HG03280 (cell line): ENCODE measurements around the gene B3GNT2.

Experiments used
- ATAC-seq: cut with Tn5 transposase; IDR thresholded peaks from one replicate; pipeline ENCODE4 v1.9.1; 2021; ENCODE audit warnings: mild to moderate bottlenecking, moderate library complexity; ENCODE audit not compliant: unreplicated experiment

B3GNT2 gene

GRCh38 chr2:62202729-62203128 is 6.8 kb downstream of the B3GNT2 start:
- ATAC-seq: no peak

DNA sequence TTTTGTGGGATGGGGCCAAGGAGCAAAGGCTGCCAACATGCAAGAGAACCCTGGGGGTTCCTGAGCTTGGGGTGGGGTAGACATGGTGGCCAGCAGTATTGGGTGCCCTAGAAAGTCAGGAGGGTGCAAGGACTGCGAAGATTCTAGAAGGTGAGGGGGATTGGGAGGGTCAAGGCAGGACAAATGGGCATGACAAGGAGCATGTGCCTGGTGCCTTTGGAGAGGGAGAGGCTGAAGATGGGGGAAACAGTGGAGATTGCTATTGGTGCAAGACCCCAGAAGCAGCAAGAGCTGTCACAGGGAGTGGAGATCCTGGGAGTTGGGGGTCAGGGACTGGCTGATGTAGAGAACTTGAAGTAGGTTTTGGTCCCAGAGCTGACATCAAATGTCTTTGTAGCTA is 7.5 kb downstream of the B3GNT2 start:
- no peak for ATAC-seq

GRCh38 chr2:62204998-62205496 is 9.1 kb downstream of the B3GNT2 start:
- ATAC-seq: no peak

- no peak for ATAC-seq
Measured at GRCh38 chr2:62205554-62205953, 9.6 kb downstream of the B3GNT2 start.

- no peak for ATAC-seq
Measured at GRCh38 chr2:62206024-62206423, 10.1 kb downstream of the B3GNT2 start.

DNA sequence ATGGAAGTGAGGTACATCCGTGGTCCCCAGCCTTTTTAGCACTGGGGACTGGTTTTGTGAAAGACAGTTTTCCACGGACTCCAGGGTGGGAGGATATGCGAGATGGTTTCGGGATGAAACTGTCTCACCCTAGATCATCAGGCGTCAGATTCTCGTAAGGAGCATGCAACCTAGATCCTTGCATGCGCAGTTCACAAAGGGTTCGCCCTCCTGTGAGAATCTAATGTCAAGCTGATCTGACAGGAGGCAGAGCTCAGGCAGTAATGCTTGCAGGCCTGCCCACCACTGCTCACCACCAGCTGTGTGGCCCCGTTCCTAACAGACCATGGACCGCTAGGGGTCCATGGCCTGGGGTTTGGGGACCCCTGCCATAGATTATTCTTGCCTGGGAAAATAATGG is 11.6 kb downstream of the B3GNT2 start:
- ATAC-seq: no peak

DNA sequence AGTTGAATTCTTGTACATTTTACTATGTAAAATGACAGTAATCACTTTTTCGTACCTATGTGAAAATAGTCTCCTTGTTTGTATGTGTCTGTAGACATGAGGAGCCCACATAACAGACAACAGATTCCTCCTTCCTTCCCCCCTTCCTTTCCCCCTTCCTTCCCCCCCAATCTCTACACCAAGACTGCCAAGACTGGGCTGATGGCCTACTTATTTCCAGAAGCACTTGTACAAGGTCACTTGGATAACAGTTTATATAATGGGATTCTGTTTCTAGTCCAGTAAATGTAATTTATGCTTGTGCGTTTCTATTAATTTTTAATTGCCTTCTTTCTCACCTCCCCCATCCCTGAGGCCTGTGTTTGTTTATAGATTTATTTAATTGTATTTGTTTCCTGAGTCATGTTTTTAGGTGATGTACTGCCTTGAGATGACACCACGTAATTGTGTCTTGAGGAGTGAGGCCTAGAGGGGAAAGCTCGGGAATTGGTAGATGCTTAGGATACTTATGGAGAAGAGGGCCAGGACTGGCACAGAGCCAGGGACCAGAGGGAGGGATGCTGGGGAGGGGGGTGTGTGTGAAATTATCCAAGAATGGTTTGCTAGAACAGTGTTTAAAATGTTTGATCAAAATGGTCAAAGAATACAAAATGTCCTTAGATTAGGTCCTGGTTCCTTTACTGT is 12.3 kb downstream of the B3GNT2 start:
- ATAC-seq: no peak

DNA sequence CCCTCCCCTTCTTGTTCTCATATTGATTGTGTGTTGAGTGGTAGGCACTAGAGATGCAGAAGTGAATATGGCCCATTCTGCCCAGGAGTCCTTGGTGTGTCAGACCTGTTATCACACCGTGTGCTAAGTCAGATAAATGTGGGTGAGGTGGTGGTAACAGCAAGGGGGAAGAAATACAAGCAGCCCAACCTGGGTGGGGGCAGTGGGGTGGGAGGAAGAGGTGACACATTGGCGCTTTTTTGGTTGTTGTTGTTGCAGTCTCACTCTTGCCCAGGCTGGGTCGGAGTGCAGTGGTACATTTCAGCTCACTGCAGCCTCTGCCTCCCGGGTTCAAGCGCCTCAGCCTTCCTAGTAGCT is 12.8 kb downstream of the B3GNT2 start:
- ATAC-seq: no peak

DNA sequence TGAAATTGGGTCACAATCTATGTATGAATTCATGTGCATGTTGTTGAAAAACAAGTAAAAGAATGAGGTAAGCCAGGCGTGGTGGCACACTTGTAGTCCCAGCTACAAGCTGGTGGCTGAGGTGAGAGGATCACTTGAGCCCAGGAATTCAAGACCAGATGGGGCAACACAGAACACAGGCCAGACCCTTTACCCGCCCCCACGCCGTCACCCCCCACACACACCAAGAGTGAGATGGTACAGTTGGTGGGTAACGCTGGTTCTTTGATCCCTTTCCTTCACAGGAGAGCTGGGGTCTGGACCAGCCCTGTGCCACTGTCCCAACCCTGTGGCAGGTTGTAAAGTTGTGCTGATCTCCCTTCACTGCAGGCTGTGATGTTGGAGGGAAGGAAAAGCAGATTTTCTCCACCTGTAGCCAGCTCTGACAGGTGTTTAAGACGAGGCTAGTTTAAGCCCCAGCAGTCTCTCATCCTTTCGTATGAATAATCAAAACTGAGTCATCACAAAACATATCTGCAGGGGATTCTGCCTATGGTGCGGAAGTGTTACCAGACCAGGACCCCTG is 13.6 kb downstream of the B3GNT2 start:
- no peak for ATAC-seq

GRCh38 chr2:62215306-62216064 is 19.6 kb downstream of the B3GNT2 start:
- ATAC-seq: no peak

DNA sequence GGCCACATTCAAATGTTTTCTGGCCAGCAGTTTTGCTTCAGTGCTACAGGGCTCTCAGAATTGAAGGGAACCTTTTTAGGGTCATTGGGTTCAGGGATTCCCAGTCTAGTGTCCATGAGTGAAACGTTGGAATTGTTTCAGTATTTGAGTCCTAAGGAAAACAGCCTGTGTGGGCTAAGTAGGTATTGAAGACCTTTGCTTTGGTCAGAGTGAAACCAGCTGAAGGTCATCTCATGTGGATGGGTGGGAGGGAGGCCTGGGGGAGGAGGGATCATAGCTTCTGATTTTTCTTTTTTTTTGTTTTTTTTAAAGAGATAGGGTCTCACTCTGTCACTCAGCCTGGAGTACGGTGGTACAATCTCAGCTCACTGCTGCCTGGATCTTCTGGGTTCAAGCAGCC is 20.2 kb downstream of the B3GNT2 start:
- ATAC-seq: no peak

- no peak for ATAC-seq
Measured at GRCh38 chr2:62216616-62217015, 20.7 kb downstream of the B3GNT2 start.

DNA sequence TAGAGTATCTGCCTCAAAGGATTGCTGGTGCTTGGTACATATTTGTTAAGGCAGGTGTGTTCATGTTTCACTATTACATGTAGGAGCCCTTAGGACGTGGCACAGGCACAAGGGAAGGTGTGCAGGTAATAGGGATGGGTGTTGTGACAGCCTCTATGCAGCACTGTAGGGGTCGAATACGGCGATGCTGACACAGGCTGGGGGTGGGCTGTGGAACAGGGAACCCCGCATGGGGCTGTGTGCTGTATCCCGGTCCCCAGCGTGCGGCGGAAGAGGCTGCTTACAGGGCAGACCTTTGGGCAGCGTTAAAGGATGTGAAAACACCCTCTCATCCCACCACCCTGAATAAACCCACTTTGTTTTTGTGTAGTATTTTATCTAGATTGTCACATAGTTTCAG is 21.5 kb downstream of the B3GNT2 start:
- no peak for ATAC-seq

GRCh38 chr2:62217970-62218369 is 22.1 kb downstream of the B3GNT2 start:
- no peak for ATAC-seq

DNA sequence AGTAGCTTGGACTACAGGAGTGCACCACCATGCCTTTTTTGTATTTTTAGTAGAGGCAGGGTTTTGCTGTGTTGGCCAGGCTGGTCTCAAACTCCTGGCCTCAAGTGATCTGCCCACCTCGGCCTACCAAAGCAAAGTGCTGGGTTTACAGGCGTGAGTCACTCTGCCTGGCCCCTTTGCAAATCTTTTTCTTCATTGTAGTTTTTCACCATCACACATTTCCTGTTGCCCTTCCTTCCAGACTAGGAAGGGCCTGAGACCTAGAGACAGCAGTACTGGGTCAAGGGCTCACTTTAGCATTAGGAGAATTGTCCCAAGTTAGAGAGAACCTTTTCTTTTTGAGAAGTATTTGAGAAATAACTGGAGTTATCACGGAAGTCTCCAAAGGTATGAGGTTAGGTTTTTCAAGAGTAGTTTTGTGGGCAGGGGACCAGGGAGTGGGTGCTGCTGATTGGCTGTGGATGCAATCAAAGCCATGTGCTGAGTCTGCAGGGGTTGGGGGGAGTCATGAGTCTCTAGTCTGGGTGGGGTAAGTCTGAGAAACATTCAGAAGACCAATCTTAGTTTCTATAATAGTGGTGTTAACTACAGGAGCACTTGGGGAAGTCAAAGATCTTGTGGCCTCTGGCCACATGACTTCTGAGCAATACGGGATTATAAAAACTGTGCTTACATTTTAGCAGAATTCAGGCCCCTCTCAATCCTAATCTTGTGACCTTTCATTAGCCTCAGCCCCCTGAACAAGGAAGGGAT is 23.7 kb downstream of the B3GNT2 start:
- no peak for ATAC-seq

DNA sequence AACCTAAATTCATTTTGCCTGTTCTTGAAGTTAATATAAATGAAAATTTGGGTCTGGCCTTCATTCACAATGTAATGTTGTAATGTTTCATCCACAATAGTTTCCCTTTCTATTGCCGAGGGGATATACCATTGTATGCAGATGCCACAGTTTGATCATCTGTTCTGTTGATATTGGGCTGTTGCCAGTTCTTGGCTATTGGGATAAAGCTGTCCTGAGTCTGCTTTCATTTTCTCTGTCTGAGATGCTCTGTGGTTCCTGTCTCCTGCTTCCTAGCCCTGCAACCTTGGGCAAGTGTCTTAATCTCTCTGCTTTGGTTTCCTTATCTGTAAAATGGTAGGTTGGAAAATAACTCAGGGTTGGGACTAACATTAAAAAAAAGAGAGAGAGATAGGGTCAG is 25.2 kb downstream of the B3GNT2 start:
- ATAC-seq: no peak

GRCh38 chr2:62222171-62222570 is 26.3 kb downstream of the B3GNT2 start:
- ATAC-seq: no peak

GRCh38 chr2:62222674-62223073 is 26.8 kb downstream of the B3GNT2 start:
- no peak for ATAC-seq

DNA sequence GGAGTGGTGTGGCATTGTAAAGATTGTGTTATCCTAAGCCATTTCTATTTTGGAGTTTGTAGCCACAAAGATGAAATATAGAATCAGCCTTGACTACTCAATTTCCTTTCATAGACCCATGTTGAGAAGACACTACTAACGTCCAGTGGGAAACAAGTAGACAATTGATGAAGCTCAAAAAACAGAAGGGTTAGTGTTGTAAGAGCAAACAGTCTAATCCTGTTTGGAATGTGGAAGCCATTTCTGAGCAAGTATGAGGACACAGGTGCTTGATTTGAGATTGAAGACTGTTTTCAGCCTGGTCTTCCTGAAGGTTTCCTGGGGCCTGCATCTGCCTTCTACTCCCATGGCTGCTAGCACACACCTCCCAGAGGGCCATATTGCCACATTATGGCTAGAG is 29.1 kb downstream of the B3GNT2 start:
- no peak for ATAC-seq

- no peak for ATAC-seq
Measured at GRCh38 chr2:62227386-62228075, 31.6 kb downstream of the B3GNT2 start.

DNA sequence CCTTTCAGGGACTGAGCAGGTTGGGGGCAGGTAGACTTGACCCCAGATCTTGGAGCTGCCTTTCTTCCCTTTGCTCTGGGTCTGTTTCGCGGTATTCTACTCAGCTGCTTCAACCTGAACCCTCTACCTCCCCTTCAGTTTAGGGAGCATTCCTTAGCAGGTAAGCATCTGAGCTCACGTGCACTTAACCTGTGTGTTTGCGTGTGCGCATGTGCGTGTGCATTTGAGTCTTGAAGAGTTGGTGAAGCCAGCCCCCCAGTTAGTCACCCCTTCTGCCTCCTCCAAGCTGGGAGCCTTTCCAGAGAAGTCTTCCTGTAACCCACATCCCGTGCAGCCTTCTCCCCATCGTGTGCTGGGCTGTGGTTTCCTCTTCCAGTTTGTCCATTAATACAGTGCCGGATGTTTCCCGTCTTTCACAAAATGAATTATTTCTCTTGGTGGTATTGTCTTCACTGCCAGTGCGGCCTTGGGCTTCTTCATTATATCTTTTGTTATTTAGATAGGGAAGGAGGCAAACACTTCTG is 33.2 kb downstream of the B3GNT2 start:
- ATAC-seq: no peak
